Liver (tissue), 9 donors: ENCODE results near the gene DHX9. TPM values are rescaled to one million over a fixed set of nuclear protein-coding genes. Genes with fewer than 3 reads are reported as not detected.

Source experiments
- DNase-seq: peaks from one replicate; pipeline ENCODE4 v3.0.0-alpha.2; 2017; ENCODE audit warnings: low spot score
- H3K27ac ChIP-seq, 2 donors: one replicate each; pipeline ENCODE4 v1.7.0; 2013; ENCODE audit warnings: inconsistent platforms in 2 of 2, low read length in 2 of 2, control low read depth in 1 of 2, low read depth in 1 of 2, mild to moderate bottlenecking in 1 of 2
- H3K27me3 ChIP-seq, 4 donors: one replicate each; pipeline versions ENCODE4 v1.6.1 to v1.7.0; 2013; ENCODE audit warnings: low read length in 3 of 4, inconsistent platforms in 1 of 4, mild to moderate bottlenecking in 1 of 4, moderate library complexity in 1 of 4; ENCODE audit not compliant: control insufficient read depth in 4 of 4, insufficient read depth in 4 of 4
- H3K36me3 ChIP-seq, 4 donors: one replicate each; pipeline versions ENCODE4 v1.6.1 to v1.7.0; 2013; ENCODE audit warnings: low read length in 3 of 4, mild to moderate bottlenecking in 3 of 4, low read depth in 1 of 4, moderate library complexity in 1 of 4; ENCODE audit not compliant: control insufficient read depth in 4 of 4, insufficient read depth in 3 of 4
- H3K4me1 ChIP-seq, 4 donors: one replicate each; pipeline versions ENCODE4 v1.6.1 to v1.7.0; 2013; ENCODE audit warnings: low read length in 3 of 4, mild to moderate bottlenecking in 3 of 4, moderate library complexity in 1 of 4; ENCODE audit not compliant: control insufficient read depth in 4 of 4, insufficient read depth in 4 of 4
- H3K4me3 ChIP-seq, 3 donors: one replicate each; pipeline versions ENCODE4 v1.6.1 to v1.7.0; 2013; ENCODE audit warnings: low read length in 3 of 3, control low read depth in 1 of 3, low read depth in 1 of 3, mild to moderate bottlenecking in 1 of 3
- H3K9ac ChIP-seq, 2 donors: one replicate each; pipeline ENCODE4 v1.7.0; 2013; ENCODE audit warnings: low read length in 2 of 2, mild to moderate bottlenecking in 2 of 2, moderate library complexity in 2 of 2, control low read depth in 1 of 2, low read depth in 1 of 2
- H3K9me3 ChIP-seq, 4 donors: one replicate each; pipeline versions ENCODE4 v1.6.1 to v1.7.0; 2013; ENCODE audit warnings: low read length in 3 of 4; ENCODE audit not compliant: control insufficient read depth in 4 of 4
- ATF3 ChIP-seq: IDR thresholded peaks from 2 replicates; pipeline ENCODE4 v1.6.1; 2016; ENCODE audit warnings: antibody characterized with exemption
- EGR1 ChIP-seq, 2 donors: IDR thresholded peaks; 2 replicates each; pipeline ENCODE4 v1.6.1; 2016 to 2018; ENCODE audit warnings: antibody characterized with exemption in 2 of 2, low read depth in 2 of 2
- FOXA1 ChIP-seq: IDR thresholded peaks from 2 replicates; pipeline ENCODE4 v1.6.1; 2016; ENCODE audit warnings: antibody characterized with exemption
- FOXA2 ChIP-seq: IDR thresholded peaks from 2 replicates; pipeline ENCODE4 v1.6.1; 2016; ENCODE audit warnings: antibody characterized with exemption
- JUND ChIP-seq, 2 donors: IDR thresholded peaks; 2 replicates each; pipeline ENCODE4 v1.6.1; 2016; ENCODE audit warnings: antibody characterized with exemption in 2 of 2
- NR2F2 ChIP-seq: IDR thresholded peaks from 2 replicates; pipeline ENCODE4 v1.6.1; 2016; ENCODE audit warnings: antibody characterized with exemption
- RAD21 ChIP-seq, 2 donors: IDR thresholded peaks; 2 replicates each; pipeline ENCODE4 v1.6.1; 2016; ENCODE audit warnings: antibody characterized with exemption in 2 of 2, mild to moderate bottlenecking in 2 of 2
- REST ChIP-seq: IDR thresholded peaks from 2 replicates; pipeline ENCODE4 v1.6.1; 2016; ENCODE audit warnings: antibody characterized with exemption, mild to moderate bottlenecking
- RXRA ChIP-seq, 2 donors: IDR thresholded peaks; 2 replicates each; pipeline ENCODE4 v1.6.1; 2017 to 2018; ENCODE audit warnings: antibody characterized with exemption in 2 of 2, mild to moderate bottlenecking in 1 of 2
- SP1 ChIP-seq: IDR thresholded peaks from 2 replicates; pipeline ENCODE4 v1.6.1; 2018; ENCODE audit warnings: antibody characterized with exemption, mild to moderate bottlenecking
- TAF1 ChIP-seq: conservative IDR thresholded peaks from 2 replicates; pipeline ENCODE4 v1.6.1; 2016; ENCODE audit warnings: antibody characterized with exemption, mild to moderate bottlenecking
- ZBTB33 ChIP-seq: IDR thresholded peaks from 2 replicates; pipeline ENCODE4 v1.6.1; 2016; ENCODE audit warnings: antibody characterized with exemption
- WGBS: extraction: QIAGEN DNeasy Blood & Tissue Kit; methylation state at CpG from one replicate; pipeline ENCODE4 v1.1.7; 2013; 5-methylcytosine and 5-hydroxymethylcytosine counted together
- polyA plus RNA-seq, 2 donors: library from polyadenylated mRNA; stranded (reverse) in 1 of 2; unstranded in 1 of 2; fragments of 200-250 nt in 1 of 2; fragments of >200 nt in 1 of 2; fragmentation: Nextera tagmentation in 1 of 2; extraction: Ambion mirVana in 1 of 2; gene quantifications; one replicate each; pipeline versions ENCODE4 v1.2.1 to v1.2.3, GENCODE V29; 2013 to 2015
- total RNA-seq, 2 donors: library from RNA; depleted of rRNA; stranded (reverse); fragments of >200 nt; gene quantifications; one replicate each; pipeline ENCODE4 v1.2.3, GENCODE V29; 2014
- donor health status: healthy.
- donor health status: healthy.
- donor health status: healthy.
- donor health status: healthy.
- donor health status: healthy.

Gene DHX9
- total and polyA plus RNA-seq, 4 donors: 23.1 to 108 (median 47.3) TPM

GRCh38 chr1:182910143-182910542, 71.0 kb downstream of the DHX9 start:
- H3K9me3 ChIP-seq: peaks cover 0 to 2% (median 1%) of the 10 kb centered on the region in 4 donors
- H3K4me3 ChIP-seq: no peak overlapping the region
- DNase-seq: no peak
- WGBS: 98% methylated on average over 1 of the region's 1 CpG
- H3K9ac ChIP-seq: no peak overlapping the region
- no peaks in the 10 kb centered on the region for H3K4me1 ChIP-seq
- H3K27me3 ChIP-seq: no peaks in the 10 kb centered on the region
- no peak for TF ChIP-seq RAD21 (IDR thresholded peaks at IDR 0.05)
- TF ChIP-seq JUND (IDR thresholded peaks at IDR 0.05): no peak
- no peak for TF ChIP-seq EGR1 (IDR thresholded peaks at IDR 0.05; ENCODE audit: low read depth in 2 of 2)
- no peak for TF ChIP-seq SP1
- no peak for TF ChIP-seq FOXA2
- TF ChIP-seq FOXA1: no peak
- TF ChIP-seq ATF3: no peak
- TF ChIP-seq RXRA (IDR thresholded peaks at IDR 0.05): no peak
- TF ChIP-seq REST: no peak
- no peak for TF ChIP-seq TAF1
- TF ChIP-seq ZBTB33: no peak
- no peak for TF ChIP-seq NR2F2
- no peaks in the 10 kb centered on the region for H3K36me3 ChIP-seq
- no peak overlapping the region for H3K27ac ChIP-seq

GRCh38 chr1:182913401-182913800, 74.3 kb downstream of the DHX9 start:
- DNase-seq: no peak
- no peak overlapping the region for H3K9ac ChIP-seq
- no peaks in the 10 kb centered on the region for H3K36me3 ChIP-seq
- no peak overlapping the region for H3K27ac ChIP-seq
- H3K4me3 ChIP-seq: no peak overlapping the region
- H3K4me1 ChIP-seq: no peaks in the 10 kb centered on the region
- no peak for TF ChIP-seq NR2F2
- no peak for TF ChIP-seq ZBTB33
- 94% methylated on average over 3 of the region's 3 CpGs for WGBS
- no peaks in the 10 kb centered on the region for H3K27me3 ChIP-seq
- H3K9me3 ChIP-seq: peaks cover 0 to 2% (median 1%) of the 10 kb centered on the region in 4 donors
